Esophagus squamous epithelium (tissue), 4 donors: ENCODE data around the gene KMT2C.
"Not testable (repeated sequence)": the region's sequence is repeated elsewhere in the genome, so short reads cannot be mapped to it uniquely, and the experiment has no call there.

Experiments
- CTCF ChIP-seq, 6 experiments: fragments of 450-650 bp in 4 of 6; fragments of 200-600 bp in 2 of 6; sonication (generic) in 2 of 6; IDR thresholded peaks; one replicate each; pipeline ENCODE4 v1.5.1; 2016 to 2019; ENCODE audit warnings: antibody characterized with exemption in 6 of 6, mild to moderate bottlenecking in 4 of 6, moderate library complexity in 4 of 6
- POLR2A ChIP-seq, 4 donors: fragments of 450-650 bp; IDR thresholded peaks; one replicate each; pipeline ENCODE4 v1.6.1; 2017; ENCODE audit warnings: antibody characterized with exemption in 4 of 4, mild to moderate bottlenecking in 4 of 4, moderate library complexity in 3 of 4

GRCh38 chr7:152234421-152234820, 201.4 kb downstream of the KMT2C start:
- TF ChIP-seq CTCF, POLR2A (IDR thresholded peaks at IDR 0.05): not testable (repeated sequence)
